HG03571 (cell line): ENCODE measurements around the gene NAPG.
"Not testable (repeated sequence)": the region's sequence is repeated elsewhere in the genome, so short reads cannot be mapped to it uniquely, and the experiment has no call there.

Source experiments
- ATAC-seq: cut with Tn5 transposase; IDR thresholded peaks from one replicate; pipeline ENCODE4 v1.9.1; 2021; ENCODE audit not compliant: unreplicated experiment

The NAPG gene

GRCh38 chr18:10525697-10526560 lies at the start of gene NAPG:
Gene NAPG (plus strand): TSS chr18:10526027. CDS start chr18:10526103, 76 bp downstream.
- ATAC-seq: peak; percentile 82

- ATAC-seq: no peak
These were observed 49.5 kb upstream of the NAPG start for GRCh38 chr18:10476338-10476791.

GRCh38 chr18:10477121-10477862 lies 48.5 kb upstream of the NAPG start:
- no peak for ATAC-seq

GRCh38 chr18:10477863-10478260 lies 48.0 kb upstream of the NAPG start:
- no peak for ATAC-seq

- ATAC-seq: no peak
These were observed 44.0 kb upstream of the NAPG start for GRCh38 chr18:10481831-10482230.

- no peak for ATAC-seq
These were observed 43.4 kb upstream of the NAPG start for GRCh38 chr18:10482363-10482984.

GRCh38 chr18:10482985-10483949 lies 42.6 kb upstream of the NAPG start:
- ATAC-seq: peak; percentile 83

- no peak for ATAC-seq
These were observed 40.4 kb upstream of the NAPG start for GRCh38 chr18:10485475-10485874.

- ATAC-seq: no peak
These were observed 39.5 kb upstream of the NAPG start for GRCh38 chr18:10486362-10486761.

GRCh38 chr18:10487154-10487553 lies 38.7 kb upstream of the NAPG start:
- no peak for ATAC-seq

- no peak for ATAC-seq
These were observed 37.8 kb upstream of the NAPG start for GRCh38 chr18:10488017-10488416.

- peak; percentile 96 for ATAC-seq
These were observed 35.2 kb upstream of the NAPG start for GRCh38 chr18:10490401-10491165.

GRCh38 chr18:10495936-10496335 lies 29.9 kb upstream of the NAPG start:
- ATAC-seq: no peak

GRCh38 chr18:10497206-10497749 lies 28.5 kb upstream of the NAPG start:
- ATAC-seq: no peak

GRCh38 chr18:10499230-10499629 lies 26.6 kb upstream of the NAPG start:
- no peak for ATAC-seq

GRCh38 chr18:10500038-10500437 lies 25.8 kb upstream of the NAPG start:
- ATAC-seq: no peak

- ATAC-seq: no peak
These were observed 21.1 kb upstream of the NAPG start for GRCh38 chr18:10504723-10505122.

GRCh38 chr18:10505892-10506291 lies 19.9 kb upstream of the NAPG start:
- not testable (repeated sequence) for ATAC-seq

GRCh38 chr18:10508591-10508990 lies 17.2 kb upstream of the NAPG start:
- ATAC-seq: no peak
